ENCODE results near the gene TECTA. TPM values are rescaled to one million over a fixed set of nuclear protein-coding genes. Genes with fewer than 3 reads are reported as not detected.

TECTA gene
- total and polyA plus RNA-seq, 2 of the 8 experiments (the other 6 are each of a cell fraction or from before 2014, with no cell fraction given), result 0.59 to 1.0 TPM

- Histone ChIP-seq H2BK15ac (ENCODE audit: low read length) (no peak overlapping the region), H2AK5ac (ENCODE audit: low read depth, low read length) (no peak overlapping the region), H3K18ac (ENCODE audit: extremely low read depth, low read length) (no peak overlapping the region), H3K4me2 (ENCODE audit: insufficient read depth in 1 of 2, low read depth in 2 of 2, low read length in 2 of 2) (no peak overlapping the region), H3K56ac (replicated peaks; ENCODE audit: insufficient read length, low read depth, low read length) (no peak overlapping the region), H2AFZ (ENCODE audit: low read length) (no peak overlapping the region), H3K79me2 (ENCODE audit: control insufficient read depth in 1 of 2, insufficient read depth in 2 of 2, low read length in 2 of 2) (no peaks in the 10 kb centered on the region), H3K23ac (ENCODE audit: insufficient read length) (no peak overlapping the region), H2BK120ac (replicated peaks; ENCODE audit: low read depth, low read length) (no peak overlapping the region), H4K5ac (ENCODE audit: insufficient read length, low read depth, low read length) (no peak overlapping the region), H2BK12ac (ENCODE audit: low read depth, low read length) (no peak overlapping the region), H3K4me3 (ENCODE audit: extremely low read depth in 1 of 4, insufficient read depth in 2 of 4, low read depth in 3 of 4, low read length in 4 of 4) (no peak overlapping the region), H3K23me2 (ENCODE audit: low read depth, low read length) (no peaks in the 10 kb centered on the region), H4K20me1 (replicated peaks in 1 of 2; ENCODE audit: control insufficient read depth in 1 of 2, insufficient read depth in 2 of 2, low read length in 2 of 2) (no peaks in the 10 kb centered on the region), H3K14ac (ENCODE audit: insufficient read length) (peak overlapping the region; percentile 40), H3K4ac (replicated peaks; ENCODE audit: insufficient read length, low read depth, low read length) (no peak overlapping the region), H3K27me3 (replicated peaks in 1 of 4; ENCODE audit: control insufficient read depth in 3 of 4, extremely low read depth in 1 of 4, insufficient read depth in 3 of 4, low read length in 3 of 4) (no peaks in the 10 kb centered on the region), H4K8ac (ENCODE audit: extremely low read depth, insufficient read depth, low read length) (no peak overlapping the region), H4K91ac (replicated peaks; ENCODE audit: insufficient read length, low read length) (no peak overlapping the region), H3K27ac (ENCODE audit: low read depth, low read length) (no peak overlapping the region), H3K9me3 (ENCODE audit: insufficient read depth in 2 of 2, low read depth in 1 of 2, low read length in 1 of 2) (no peaks in the 10 kb centered on the region), H3K36me3 (ENCODE audit: control insufficient read depth in 2 of 4, insufficient read depth in 4 of 4, low read length in 3 of 4) (no peaks in the 10 kb centered on the region), H2BK5ac (ENCODE audit: low read depth, low read length) (no peak overlapping the region), H3K79me1 (ENCODE audit: low read depth, low read length) (no peaks in the 10 kb centered on the region), H3K9ac (replicated peaks in 1 of 4; ENCODE audit: extremely low read depth in 1 of 4, low read depth in 3 of 4, low read length in 3 of 4) (no peak overlapping the region), H3K4me1 (replicated peaks in 1 of 4; ENCODE audit: control insufficient read depth in 3 of 4, insufficient read depth in 4 of 4, low read length in 3 of 4) (no peaks in the 10 kb centered on the region), H2BK20ac (ENCODE audit: low read length) (no peak overlapping the region)
- WGBS, 2 experiments (ENCODE audit: extremely low coverage in 1 of 2, insufficient coverage in 1 of 2, insufficient read length in 1 of 2, insufficient replicate concordance in 2 of 2, low coverage in 1 of 2, low lambda C conversion rate in 2 of 2, missing lambda C conversion rate in 1 of 2), result 86% methylated on average over 2 of the region's 2 CpGs; no CpG with 5 or more reads in 1 of the 2 experiments
- DNase-seq (ENCODE audit: low read depth in 1 of 2, low spot score in 2 of 2), result no peak
- no peak for FAIRE-seq
- ChIA-PET CTCF (ENCODE audit: partially characterized antibody) (interaction anchor here (0.6 to 2.9 kb wide), 5 partner anchors 10 to 296 kb away, joined by 3 to 11 read pairs (median 4); no protein-coding TSS in a partner anchor), POLR2A (ENCODE audit: partially characterized antibody) (no interaction called here)
- no peak for TF ChIP-seq EZH2 (IDR thresholded peaks at IDR 0.05; ENCODE audit: low read depth, low read length, severe bottlenecking)
- no peak for TF ChIP-seq POLR2A (IDR thresholded peaks at IDR 0.05; ENCODE audit: control extremely low read depth in 1 of 2, low read depth in 2 of 2, low read length in 2 of 2)
- TF ChIP-seq, protein P1, sequence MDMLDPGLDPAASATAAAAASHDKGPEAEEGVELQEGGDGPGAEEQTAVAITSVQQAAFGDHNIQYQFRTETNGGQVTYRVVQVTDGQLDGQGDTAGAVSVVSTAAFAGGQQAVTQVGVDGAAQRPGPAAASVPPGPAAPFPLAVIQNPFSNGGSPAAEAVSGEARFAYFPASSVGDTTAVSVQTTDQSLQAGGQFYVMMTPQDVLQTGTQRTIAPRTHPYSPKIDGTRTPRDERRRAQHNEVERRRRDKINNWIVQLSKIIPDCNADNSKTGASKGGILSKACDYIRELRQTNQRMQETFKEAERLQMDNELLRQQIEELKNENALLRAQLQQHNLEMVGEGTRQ (IDR thresholded peaks at IDR 0.05; ENCODE audit: low read length), result no peak
- TF ChIP-seq TEAD4 (IDR thresholded peaks at IDR 0.05; ENCODE audit: low read depth, low read length), result no peak
- TF ChIP-seq SP4 (IDR thresholded peaks at IDR 0.05; ENCODE audit: low read length), result no peak
- TF ChIP-seq CHD1 (IDR thresholded peaks at IDR 0.05; ENCODE audit: low read depth, low read length), result no peak
- TF ChIP-seq CREB1 (IDR thresholded peaks at IDR 0.05), result no peak
These were observed 48.1 kb downstream of the TECTA start for GRCh38 chr11:121149116-121149515.

Data from H1 (cell line).